Loucy (cell line): ENCODE results near the gene DPYSL3.

Experiments used
- H2AFZ ChIP-seq: fragments of 200-600 bp; sonication (generic); 2 replicates; pipeline ENCODE4 v1.6.0; 2016; ENCODE audit warnings: antibody characterized with exemption, mild to moderate bottlenecking, low read length, moderate library complexity
- H3F3A ChIP-seq: fragments of 200-600 bp; 2 replicates; pipeline ENCODE4 v1.6.0; 2016; ENCODE audit warnings: antibody characterized with exemption, low read depth, mild to moderate bottlenecking
- H3K27me3 ChIP-seq: fragments of 200-600 bp; sonication (generic); 2 replicates; pipeline ENCODE4 v1.6.1; 2014; ENCODE audit warnings: low read length, mild to moderate bottlenecking; ENCODE audit not compliant: insufficient read depth, poor library complexity, severe bottlenecking
- H3K36me3 ChIP-seq: fragments of 200-600 bp; sonication (generic); 2 replicates; pipeline ENCODE4 v1.6.1; 2016; ENCODE audit warnings: low read length; ENCODE audit not compliant: insufficient read depth
- H3K4me1 ChIP-seq: fragments of 200-600 bp; sonication (generic); 2 replicates; pipeline ENCODE4 v1.5.1; 2014; ENCODE audit warnings: low read length, mild to moderate bottlenecking; ENCODE audit not compliant: insufficient read depth, poor library complexity, severe bottlenecking
- H3K4me2 ChIP-seq: fragments of 200-600 bp; sonication (generic); 2 replicates; pipeline ENCODE4 v1.6.0; 2014; ENCODE audit warnings: antibody characterized with exemption, low read length, low read depth, mild to moderate bottlenecking; ENCODE audit not compliant: poor library complexity, severe bottlenecking
- H3K4me3 ChIP-seq: fragments of 200-600 bp; sonication (generic); 2 replicates; pipeline ENCODE4 v1.5.1; 2014; ENCODE audit warnings: low read length, mild to moderate bottlenecking, mixed read lengths; ENCODE audit not compliant: poor library complexity, severe bottlenecking
- H3K79me2 ChIP-seq: fragments of 200-600 bp; sonication (generic); 2 replicates; pipeline ENCODE4 v1.6.1; 2014; ENCODE audit warnings: low read length; ENCODE audit not compliant: insufficient read depth
- H3K9ac ChIP-seq: fragments of 200-600 bp; sonication (generic); 2 replicates; pipeline ENCODE4 v1.6.0; 2014; ENCODE audit warnings: mild to moderate bottlenecking, low read depth, low read length, moderate library complexity; ENCODE audit not compliant: poor library complexity, severe bottlenecking
- H3K9me2 ChIP-seq: fragments of 200-600 bp; sonication (generic); replicated peaks from 2 replicates; pipeline ENCODE4 v1.6.1; 2016; ENCODE audit warnings: low read depth, low read length, mixed read lengths
- H3K9me3 ChIP-seq: fragments of 200-600 bp; sonication (generic); 2 replicates; pipeline ENCODE4 v1.6.1; 2014; ENCODE audit warnings: mild to moderate bottlenecking, antibody characterized with exemption, low read length, low read depth; ENCODE audit not compliant: insufficient read depth
- H4K20me1 ChIP-seq: fragments of 200-600 bp; sonication (generic); 2 replicates; pipeline ENCODE4 v1.6.0; 2014; ENCODE audit warnings: antibody characterized with exemption, low read length, mild to moderate bottlenecking; ENCODE audit not compliant: insufficient read depth, poor library complexity, severe bottlenecking
- CTCF ChIP-seq: fragments of 200-600 bp; sonication (generic); conservative IDR thresholded peaks from 2 replicates; pipeline ENCODE4 v1.5.1; 2014; ENCODE audit warnings: mild to moderate bottlenecking, antibody characterized with exemption, low read length
- EZH2phosphoT487 ChIP-seq: fragments of 200-600 bp; IDR thresholded peaks from 2 replicates; pipeline ENCODE4 v1.6.1; 2018; ENCODE audit warnings: antibody characterized with exemption, mild to moderate bottlenecking, moderate library complexity, borderline replicate concordance

DPYSL3 gene

DNA sequence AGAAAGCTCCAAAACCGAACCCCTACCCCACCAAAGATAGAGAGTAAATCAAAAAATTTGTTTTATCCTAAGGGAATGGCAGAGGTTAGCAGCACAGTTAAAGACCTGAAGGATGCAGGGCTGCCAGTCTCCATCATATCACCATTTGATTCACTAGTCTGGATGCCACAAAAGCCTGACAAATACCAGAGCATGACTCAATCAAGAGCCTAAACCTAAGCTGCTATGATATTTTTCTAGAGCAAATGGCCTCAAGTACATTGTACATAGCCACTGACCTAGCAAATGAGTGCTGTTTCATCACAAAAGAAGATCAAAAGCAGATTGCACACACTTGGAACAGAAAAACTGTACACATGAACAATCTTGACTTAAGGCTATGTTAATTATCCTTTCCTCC lies 48.0 kb downstream of the DPYSL3 start:
- no peaks in the 10 kb centered on the region for H3K79me2 ChIP-seq
- H4K20me1 ChIP-seq, result no peaks in the 10 kb centered on the region
- H3F3A ChIP-seq, result no peaks in the 10 kb centered on the region
- no peaks in the 10 kb centered on the region for H3K36me3 ChIP-seq
- no peak overlapping the region for H2AFZ ChIP-seq
- no peaks in the 10 kb centered on the region for H3K9me3 ChIP-seq
- no peaks in the 10 kb centered on the region for H3K9me2 ChIP-seq
- no peaks in the 10 kb centered on the region for H3K27me3 ChIP-seq
- H3K9ac ChIP-seq, result no peak overlapping the region
- H3K4me3 ChIP-seq, result no peak overlapping the region
- no peaks in the 10 kb centered on the region for H3K4me1 ChIP-seq
- TF ChIP-seq EZH2phosphoT487 (no peak), CTCF (no peak)
- H3K4me2 ChIP-seq, result no peak overlapping the region

- Histone ChIP-seq H3K9me2 (no peaks in the 10 kb centered on the region), H3K9me3 (no peaks in the 10 kb centered on the region), H3K79me2 (no peaks in the 10 kb centered on the region), H3K36me3 (no peaks in the 10 kb centered on the region), H3K27me3 (no peaks in the 10 kb centered on the region), H3K4me2 (no peak overlapping the region), H2AFZ (no peak overlapping the region), H4K20me1 (no peaks in the 10 kb centered on the region), H3K4me3 (no peak overlapping the region), H3K4me1 (no peaks in the 10 kb centered on the region), H3K9ac (no peak overlapping the region), H3F3A (no peaks in the 10 kb centered on the region)
- TF ChIP-seq CTCF (no peak), EZH2phosphoT487 (no peak)
Measured at GRCh38 chr5:147460380-147460779, 49.5 kb downstream of the DPYSL3 start.

DNA sequence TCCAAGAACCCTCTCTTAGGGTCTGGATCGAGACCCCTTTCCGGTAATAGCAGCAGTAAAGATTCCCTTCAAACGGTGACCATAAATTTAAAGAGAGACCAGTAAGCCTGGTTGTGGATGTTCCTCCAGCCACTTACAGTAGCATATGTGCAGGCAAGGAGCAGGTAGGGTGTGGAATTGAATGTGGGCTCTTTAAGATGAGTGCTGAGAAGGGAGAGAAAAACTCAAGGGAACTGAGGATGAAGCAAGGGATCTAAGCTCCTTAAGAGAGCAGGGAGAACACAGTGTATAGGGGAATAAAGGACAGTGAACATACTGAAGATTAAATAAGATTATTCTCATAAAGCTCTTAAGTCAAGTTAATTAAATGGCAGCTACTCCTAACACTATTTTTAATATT lies 51.3 kb downstream of the DPYSL3 start:
- no peaks in the 10 kb centered on the region for H3K36me3 ChIP-seq
- H3K9ac ChIP-seq, result no peak overlapping the region
- TF ChIP-seq CTCF (no peak), EZH2phosphoT487 (no peak)
- H3K79me2 ChIP-seq, result no peaks in the 10 kb centered on the region
- no peaks in the 10 kb centered on the region for H3K9me2 ChIP-seq
- H3K4me3 ChIP-seq, result no peak overlapping the region
- no peaks in the 10 kb centered on the region for H3K27me3 ChIP-seq
- no peak overlapping the region for H3K4me2 ChIP-seq
- H4K20me1 ChIP-seq, result no peaks in the 10 kb centered on the region
- H3F3A ChIP-seq, result no peaks in the 10 kb centered on the region
- H3K9me3 ChIP-seq, result no peaks in the 10 kb centered on the region
- no peaks in the 10 kb centered on the region for H3K4me1 ChIP-seq
- no peak overlapping the region for H2AFZ ChIP-seq
